ENCODE data around the gene PSMB4.
"Not testable (repeated sequence)": the region's sequence is repeated elsewhere in the genome, so short reads cannot be mapped to it uniquely, and the experiment has no call there.

PSMB4 gene

GRCh38 chr1:151390221-151391078 lies 8.9 kb upstream of the PSMB4 start:
- DNase-seq: not testable (repeated sequence)

- DNase-seq: no peak
These were observed 8.3 kb upstream of the PSMB4 start for GRCh38 chr1:151391079-151391563.

- DNase-seq: no peak
These were observed 5.8 kb upstream of the PSMB4 start for GRCh38 chr1:151393583-151393982.

GRCh38 chr1:151396265-151396664 lies 3.1 kb upstream of the PSMB4 start:
- DNase-seq: not testable (repeated sequence)

- no peak for DNase-seq
These were observed 1.9 kb downstream of the PSMB4 start for GRCh38 chr1:151401125-151401788.

GRCh38 chr1:151401860-151402259 lies 2.5 kb downstream of the PSMB4 start:
- no peak for DNase-seq

- no peak for DNase-seq
These were observed 3.4 kb downstream of the PSMB4 start for GRCh38 chr1:151402764-151403163.

GRCh38 chr1:151403612-151404011 lies 4.2 kb downstream of the PSMB4 start:
- no peak for DNase-seq

- no peak for DNase-seq
These were observed 6.0 kb downstream of the PSMB4 start for GRCh38 chr1:151405187-151405951.

- DNase-seq: no peak
These were observed 6.8 kb downstream of the PSMB4 start for GRCh38 chr1:151406176-151406575.

- DNase-seq: no peak
These were observed 7.9 kb downstream of the PSMB4 start for GRCh38 chr1:151407304-151407703.

- DNase-seq: no peak
These were observed 9.5 kb downstream of the PSMB4 start for GRCh38 chr1:151408891-151409290.

GRCh38 chr1:151411884-151412283 lies 12.5 kb downstream of the PSMB4 start:
- DNase-seq: no peak

GRCh38 chr1:151416231-151416630 lies 16.9 kb downstream of the PSMB4 start:
- no peak for DNase-seq

- no peak for DNase-seq
These were observed 18.7 kb downstream of the PSMB4 start for GRCh38 chr1:151418081-151418480.

- DNase-seq: no peak
These were observed 20.4 kb downstream of the PSMB4 start for GRCh38 chr1:151419819-151420218.

GRCh38 chr1:151425103-151425502 lies 25.7 kb downstream of the PSMB4 start:
- no peak for DNase-seq

- no peak for DNase-seq
These were observed 28.7 kb downstream of the PSMB4 start for GRCh38 chr1:151428068-151428467.

- DNase-seq: not testable (repeated sequence)
These were observed 34.5 kb downstream of the PSMB4 start for GRCh38 chr1:151433827-151434226.

GRCh38 chr1:151435174-151435573 lies 35.8 kb downstream of the PSMB4 start:
- no peak for DNase-seq

GRCh38 chr1:151436985-151437384 lies 37.6 kb downstream of the PSMB4 start:
- no peak for DNase-seq

GRCh38 chr1:151437396-151437795 lies 38.0 kb downstream of the PSMB4 start:
- not testable (repeated sequence) for DNase-seq
